ENCODE results near the gene EMC8.

GRCh38 chr16:85840801-85841200, 41.5 kb upstream of the EMC8 start:
- TF ChIP-seq, protein P1, sequence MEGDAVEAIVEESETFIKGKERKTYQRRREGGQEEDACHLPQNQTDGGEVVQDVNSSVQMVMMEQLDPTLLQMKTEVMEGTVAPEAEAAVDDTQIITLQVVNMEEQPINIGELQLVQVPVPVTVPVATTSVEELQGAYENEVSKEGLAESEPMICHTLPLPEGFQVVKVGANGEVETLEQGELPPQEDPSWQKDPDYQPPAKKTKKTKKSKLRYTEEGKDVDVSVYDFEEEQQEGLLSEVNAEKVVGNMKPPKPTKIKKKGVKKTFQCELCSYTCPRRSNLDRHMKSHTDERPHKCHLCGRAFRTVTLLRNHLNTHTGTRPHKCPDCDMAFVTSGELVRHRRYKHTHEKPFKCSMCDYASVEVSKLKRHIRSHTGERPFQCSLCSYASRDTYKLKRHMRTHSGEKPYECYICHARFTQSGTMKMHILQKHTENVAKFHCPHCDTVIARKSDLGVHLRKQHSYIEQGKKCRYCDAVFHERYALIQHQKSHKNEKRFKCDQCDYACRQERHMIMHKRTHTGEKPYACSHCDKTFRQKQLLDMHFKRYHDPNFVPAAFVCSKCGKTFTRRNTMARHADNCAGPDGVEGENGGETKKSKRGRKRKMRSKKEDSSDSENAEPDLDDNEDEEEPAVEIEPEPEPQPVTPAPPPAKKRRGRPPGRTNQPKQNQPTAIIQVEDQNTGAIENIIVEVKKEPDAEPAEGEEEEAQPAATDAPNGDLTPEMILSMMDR (IDR thresholded peaks at IDR 0.05; ENCODE audit: low read depth, low read length) = no peak
- TF ChIP-seq EZH2phosphoT487 (IDR thresholded peaks at IDR 0.05; ENCODE audit: low read depth) = no peak

Data from OCI-LY3 (cell line).